Measurements from ENCODE around the gene CRYZ.
"Not testable (repeated sequence)": the region's sequence is repeated elsewhere in the genome, so short reads cannot be mapped to it uniquely, and the experiment has no call there.

CRYZ gene

DNA sequence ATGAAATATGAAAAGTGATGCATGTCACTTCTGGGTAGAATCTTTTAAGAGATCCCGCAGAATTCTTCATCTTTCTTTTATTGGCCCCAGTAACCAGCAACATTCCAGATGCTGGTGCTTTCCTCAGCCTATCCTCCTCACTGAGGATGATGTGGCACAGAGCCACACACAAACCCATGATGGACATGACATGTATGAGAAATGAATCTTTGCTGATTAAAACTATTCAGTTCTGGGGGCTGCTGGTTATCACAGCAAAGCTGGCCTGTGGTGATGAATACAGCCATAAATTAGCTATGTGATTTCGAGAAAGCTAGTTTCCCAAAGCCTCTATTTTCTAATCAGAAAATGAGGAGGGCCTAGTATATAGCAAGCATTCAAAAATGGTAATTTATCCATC lies 51.0 kb downstream of the CRYZ start:
- DNase-seq: no peak

DNA sequence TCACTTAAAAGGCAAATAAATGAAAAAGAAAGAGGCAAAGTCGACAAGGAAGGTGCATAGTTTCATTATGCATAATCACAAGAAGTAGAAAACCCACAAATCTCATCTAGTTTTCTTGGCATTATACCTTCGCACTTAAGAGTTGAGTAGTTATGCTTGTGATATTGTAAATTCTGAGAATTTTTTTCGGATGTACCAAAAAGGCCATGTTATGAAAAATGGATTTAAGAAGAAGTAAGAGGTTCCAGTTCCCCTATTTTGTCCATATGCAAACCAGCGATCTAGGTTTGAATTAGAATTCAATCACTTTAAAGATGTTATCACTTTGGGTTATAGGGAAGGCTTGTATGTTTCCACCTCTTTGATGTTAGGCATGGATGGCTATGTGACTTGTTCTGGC lies 51.4 kb downstream of the CRYZ start:
- DNase-seq: no peak

DNA sequence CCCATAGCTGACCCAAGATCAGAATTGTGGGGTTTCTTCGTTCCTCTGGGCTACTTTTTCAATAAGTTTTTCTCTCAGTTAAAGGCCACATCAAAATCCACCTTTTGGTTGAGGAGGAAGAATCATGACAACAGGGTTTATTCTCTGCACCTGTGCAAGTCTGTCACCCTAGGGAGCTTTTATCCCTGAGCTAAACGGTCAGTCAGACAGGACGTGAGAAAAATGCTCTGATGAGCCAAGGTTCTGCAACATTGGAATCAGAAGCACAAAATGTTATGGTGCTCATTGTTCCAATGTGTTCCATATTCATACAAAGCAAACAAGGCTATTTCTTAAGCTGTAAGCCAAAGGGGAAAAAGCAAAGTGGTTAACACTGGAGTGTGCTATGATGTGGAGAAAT lies 51.8 kb downstream of the CRYZ start:
- no peak for DNase-seq

DNA sequence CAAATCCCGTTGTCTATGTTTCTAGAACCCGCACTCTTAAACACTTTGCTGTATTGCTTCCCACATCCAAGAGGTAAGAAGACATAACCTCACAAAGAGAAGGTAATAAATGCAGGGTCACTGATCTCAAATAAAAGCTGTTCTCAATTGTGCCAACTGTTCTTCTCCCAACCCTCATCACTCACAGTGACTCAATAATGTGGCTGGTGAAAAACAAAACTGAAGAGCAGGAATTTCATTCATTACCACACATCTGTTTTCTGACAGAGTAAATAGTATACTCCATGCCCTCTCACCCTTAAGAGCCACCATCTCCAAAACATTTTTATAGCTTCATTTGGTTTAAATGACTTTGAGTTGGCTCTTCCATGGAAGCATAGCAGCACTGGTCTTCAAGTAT lies 53.0 kb downstream of the CRYZ start:
- DNase-seq: no peak

DNA sequence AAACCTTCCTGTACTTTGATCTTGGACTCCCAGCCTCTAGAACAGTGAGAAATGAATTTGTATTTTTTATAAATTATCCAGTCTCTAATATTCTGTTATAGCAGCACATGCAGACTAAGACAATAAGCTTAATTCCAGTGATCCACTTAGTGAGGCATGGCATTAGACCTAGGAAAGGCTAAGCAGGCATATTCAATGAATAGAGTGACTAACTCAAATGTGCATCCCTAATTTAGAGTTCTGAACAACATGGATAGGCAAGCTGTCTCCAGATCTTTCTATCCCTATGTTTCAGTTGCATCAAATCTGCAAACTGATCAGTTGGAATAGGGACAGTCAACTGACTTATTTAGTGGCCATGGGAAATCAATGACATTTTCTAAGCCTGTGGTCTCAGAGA lies 54.9 kb downstream of the CRYZ start:
- DNase-seq: no peak

DNA sequence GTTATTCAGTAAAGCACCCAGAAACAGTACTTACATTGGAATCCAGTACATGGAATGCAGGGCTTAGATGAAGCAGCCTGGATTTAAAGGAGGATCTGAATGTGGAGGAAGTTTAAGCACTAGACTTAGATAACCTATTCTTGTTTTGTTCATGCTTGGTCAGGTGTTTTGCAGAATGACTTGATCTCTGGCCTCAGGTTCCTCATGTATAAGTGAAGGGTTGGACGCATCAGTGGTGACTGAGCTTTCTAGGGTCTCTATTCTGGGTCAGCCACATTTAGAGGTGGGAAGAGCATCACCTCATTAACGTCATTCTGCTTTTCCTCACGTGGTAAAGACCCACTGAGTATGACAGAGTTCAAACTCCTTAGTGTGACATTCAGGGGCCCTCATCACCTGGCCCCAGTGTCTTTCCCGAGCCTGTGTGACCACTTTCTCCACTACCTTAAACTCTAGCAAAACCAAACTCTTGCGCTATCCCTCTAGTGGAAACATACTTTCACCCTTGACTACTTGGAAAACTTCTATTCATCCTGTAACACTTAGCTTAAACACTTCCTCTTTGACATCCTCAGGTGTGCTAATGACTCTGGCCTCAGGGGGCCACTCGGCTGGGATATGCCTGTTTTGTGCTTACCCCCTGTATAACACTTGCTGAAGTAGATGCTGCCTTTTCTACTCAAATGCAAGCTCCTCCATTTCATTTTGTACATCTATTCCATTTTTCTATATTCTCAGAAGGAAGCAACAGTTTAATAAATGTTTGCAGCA lies 58.4 kb downstream of the CRYZ start:
- DNase-seq: no peak

DNA sequence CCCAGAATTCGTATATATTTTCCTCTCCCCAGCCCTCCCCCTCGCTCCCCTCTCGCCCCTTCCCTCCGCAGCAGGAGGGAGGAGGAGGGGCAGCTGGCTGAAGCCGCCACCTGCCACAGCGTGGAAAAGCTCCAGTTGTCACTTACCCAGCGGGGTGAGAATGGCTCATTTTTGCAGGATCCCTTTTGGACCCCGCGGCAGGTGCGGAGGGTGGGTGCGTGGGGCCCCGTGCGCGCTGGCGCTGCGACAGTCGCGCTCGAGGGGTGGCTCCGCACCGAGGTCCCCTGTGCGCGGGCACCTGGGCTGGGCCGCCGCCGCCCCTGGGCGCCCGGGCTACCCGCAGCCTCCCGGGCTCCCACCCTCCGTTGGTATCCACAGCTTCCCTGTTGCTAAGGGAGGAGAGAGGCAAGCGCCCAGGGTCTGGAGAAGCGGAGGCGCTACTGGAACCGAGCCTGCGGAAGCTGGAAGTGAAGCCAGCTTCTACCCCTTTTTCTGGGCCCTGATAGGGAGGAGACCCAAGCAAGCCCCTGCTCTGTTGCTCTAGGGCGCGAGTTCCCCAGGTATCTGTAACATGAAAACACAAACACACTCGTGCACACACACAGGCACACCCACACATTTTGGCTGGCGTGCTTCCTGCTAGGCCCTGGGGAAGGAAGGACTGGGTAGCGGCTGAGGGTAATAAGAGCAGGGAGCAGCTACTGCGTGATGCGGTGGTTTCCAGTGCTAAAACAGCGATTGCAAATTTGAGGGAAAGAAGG lies 59.3 kb downstream of the CRYZ start, which contains the start of gene ERICH3:
TSS of gene ERICH3 (minus strand) at position 442 of the 761 bp plus-strand sequence. CDS start at position 169, 273 bp downstream.
- peak in 48 of 58 donors; percentile 12 to 85 (median 50) for DNase-seq

DNA sequence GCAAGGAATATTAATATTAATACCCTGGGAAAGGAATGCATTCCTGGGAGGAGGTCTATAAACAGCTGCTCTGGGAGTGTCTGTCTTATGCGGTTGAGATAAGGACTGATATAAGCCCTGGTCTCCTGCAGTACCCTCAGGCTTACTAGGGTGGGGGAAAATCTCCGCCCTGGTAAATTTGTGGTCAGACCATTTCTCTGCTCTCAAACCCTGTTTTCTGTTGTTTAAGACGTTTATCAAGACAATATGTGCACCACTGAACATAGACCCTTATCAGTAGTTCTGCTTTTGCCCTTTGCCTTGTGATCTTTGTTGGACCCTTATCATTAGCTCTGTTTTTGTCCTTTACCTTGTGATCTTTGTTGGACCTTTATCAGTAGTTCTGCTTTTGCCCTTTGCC lies 62.0 kb downstream of the CRYZ start:
- DNase-seq: not testable (repeated sequence)

Measured in anterior cingulate cortex (tissue), 58 donors.